MM.1S (cell line): ENCODE measurements around the gene VGLL3.

ENCODE experiments used
- DNase-seq: peaks from one replicate; pipeline ENCODE4 v3.0.0-alpha.2; 2015
- H2AFZ ChIP-seq: fragments of 300-600 bp; sonication (generic); 2 replicates; pipeline ENCODE4 v1.6.0; 2016; ENCODE audit warnings: antibody characterized with exemption, low read length
- H3F3A ChIP-seq: fragments of 300-600 bp; sonication (generic); 2 replicates; pipeline ENCODE4 v1.6.1; 2016; ENCODE audit warnings: mild to moderate bottlenecking, antibody characterized with exemption, low read length, moderate library complexity, mixed read lengths; ENCODE audit not compliant: insufficient read depth
- H3K27ac ChIP-seq: fragments of 300-600 bp; sonication (generic); 2 replicates; pipeline ENCODE4 v1.5.1; 2016; ENCODE audit warnings: mild to moderate bottlenecking, low read length
- H3K27me3 ChIP-seq: fragments of 300-600 bp; sonication (generic); replicated peaks from 2 replicates; pipeline ENCODE4 v1.6.0; 2016; ENCODE audit warnings: low read length; ENCODE audit not compliant: insufficient read depth
- H3K36me3 ChIP-seq: fragments of 300-600 bp; sonication (generic); replicated peaks from 2 replicates; pipeline ENCODE4 v1.6.1; 2016; ENCODE audit warnings: mild to moderate bottlenecking, low read length, mixed read lengths; ENCODE audit not compliant: insufficient read depth
- H3K4me1 ChIP-seq: fragments of 300-600 bp; sonication (generic); 2 replicates; pipeline ENCODE4 v1.6.1; 2016; ENCODE audit warnings: low read length, mixed read lengths
- H3K4me2 ChIP-seq: fragments of 300-600 bp; sonication (generic); 2 replicates; pipeline ENCODE4 v1.6.0; 2016; ENCODE audit warnings: low read depth, low read length
- H3K4me3 ChIP-seq: fragments of 300-600 bp; sonication (generic); 2 replicates; pipeline ENCODE4 v1.5.1; 2016; ENCODE audit warnings: low read length, mixed read lengths
- H3K79me2 ChIP-seq: fragments of 300-600 bp; sonication (generic); 2 replicates; pipeline ENCODE4 v1.6.1; 2016; ENCODE audit warnings: mixed run types, low read length, mixed read lengths
- H3K9ac ChIP-seq: fragments of 300-600 bp; sonication (generic); 2 replicates; pipeline ENCODE4 v1.6.1; 2016; ENCODE audit warnings: low read length, mixed read lengths
- H3K9me2 ChIP-seq: fragments of 300-600 bp; sonication (generic); replicated peaks from 2 replicates; pipeline ENCODE4 v1.6.1; 2016; ENCODE audit warnings: mild to moderate bottlenecking, low read length, mixed read lengths; ENCODE audit not compliant: insufficient read depth
- H3K9me3 ChIP-seq: fragments of 300-600 bp; sonication (generic); replicated peaks from 2 replicates; pipeline ENCODE4 v1.6.1; 2016; ENCODE audit warnings: mild to moderate bottlenecking, low read length, mixed read lengths; ENCODE audit not compliant: insufficient read depth
- H4K20me1 ChIP-seq: fragments of 300-600 bp; sonication (generic); 2 replicates; pipeline ENCODE4 v1.6.1; 2016; ENCODE audit warnings: mild to moderate bottlenecking, low read length, moderate library complexity, mixed read lengths; ENCODE audit not compliant: insufficient read depth
- EZH2 ChIP-seq: fragments of 300-600 bp; sonication (generic); optimal IDR thresholded peaks from 2 replicates; pipeline ENCODE3; 2017; ENCODE audit warnings: low read depth, mild to moderate bottlenecking, antibody characterized with exemption, low read length, mixed read lengths
- EZH2phosphoT487 ChIP-seq: fragments of 300-600 bp; sonication (generic); IDR thresholded peaks from 2 replicates; pipeline ENCODE4 v1.6.1; 2018; ENCODE audit warnings: antibody characterized with exemption, low read length
- TF ChIP-seq, protein P1 (sequence below): fragments of 300-600 bp; sonication (generic); IDR thresholded peaks from 2 replicates; pipeline ENCODE4 v1.5.1; 2016; ENCODE audit warnings: antibody characterized with exemption, low read length, mixed read lengths

The VGLL3 gene

DNA sequence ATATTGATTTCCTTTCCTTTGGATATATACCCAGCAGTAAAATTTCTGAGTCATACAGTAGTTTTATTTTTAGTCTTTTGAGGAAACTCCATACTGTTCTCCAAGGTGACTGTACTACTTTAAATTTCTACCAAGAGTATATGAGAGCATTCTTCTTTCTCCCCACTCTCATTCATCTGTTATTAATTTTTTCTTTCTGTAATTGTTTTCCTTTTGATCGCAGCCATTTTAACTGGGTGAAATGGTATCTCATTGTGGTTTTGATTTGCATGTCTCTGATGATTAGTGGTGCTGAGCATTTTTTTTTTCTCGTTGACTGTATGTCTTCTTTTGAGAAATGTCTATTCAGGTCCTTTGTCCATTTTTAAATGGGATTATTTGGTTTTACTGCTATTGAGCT is 18.3 kb upstream of the VGLL3 start:
- no peak overlapping the region for H3K27ac ChIP-seq
- H4K20me1 ChIP-seq = no peaks in the 10 kb centered on the region
- TF ChIP-seq, protein P1, sequence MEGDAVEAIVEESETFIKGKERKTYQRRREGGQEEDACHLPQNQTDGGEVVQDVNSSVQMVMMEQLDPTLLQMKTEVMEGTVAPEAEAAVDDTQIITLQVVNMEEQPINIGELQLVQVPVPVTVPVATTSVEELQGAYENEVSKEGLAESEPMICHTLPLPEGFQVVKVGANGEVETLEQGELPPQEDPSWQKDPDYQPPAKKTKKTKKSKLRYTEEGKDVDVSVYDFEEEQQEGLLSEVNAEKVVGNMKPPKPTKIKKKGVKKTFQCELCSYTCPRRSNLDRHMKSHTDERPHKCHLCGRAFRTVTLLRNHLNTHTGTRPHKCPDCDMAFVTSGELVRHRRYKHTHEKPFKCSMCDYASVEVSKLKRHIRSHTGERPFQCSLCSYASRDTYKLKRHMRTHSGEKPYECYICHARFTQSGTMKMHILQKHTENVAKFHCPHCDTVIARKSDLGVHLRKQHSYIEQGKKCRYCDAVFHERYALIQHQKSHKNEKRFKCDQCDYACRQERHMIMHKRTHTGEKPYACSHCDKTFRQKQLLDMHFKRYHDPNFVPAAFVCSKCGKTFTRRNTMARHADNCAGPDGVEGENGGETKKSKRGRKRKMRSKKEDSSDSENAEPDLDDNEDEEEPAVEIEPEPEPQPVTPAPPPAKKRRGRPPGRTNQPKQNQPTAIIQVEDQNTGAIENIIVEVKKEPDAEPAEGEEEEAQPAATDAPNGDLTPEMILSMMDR = no peak
- no peak for TF ChIP-seq EZH2
- no peak for TF ChIP-seq EZH2phosphoT487
- H3F3A ChIP-seq = no peaks in the 10 kb centered on the region
- H3K4me2 ChIP-seq = no peak overlapping the region
- DNase-seq = no peak
- H3K9ac ChIP-seq = no peak overlapping the region
- no peak overlapping the region for H3K4me3 ChIP-seq
- no peaks in the 10 kb centered on the region for H3K36me3 ChIP-seq
- H3K79me2 ChIP-seq = no peaks in the 10 kb centered on the region
- no peaks in the 10 kb centered on the region for H3K9me3 ChIP-seq
- no peak overlapping the region for H2AFZ ChIP-seq
- no peaks in the 10 kb centered on the region for H3K27me3 ChIP-seq
- no peaks in the 10 kb centered on the region for H3K4me1 ChIP-seq
- H3K9me2 ChIP-seq = no peaks in the 10 kb centered on the region

DNA sequence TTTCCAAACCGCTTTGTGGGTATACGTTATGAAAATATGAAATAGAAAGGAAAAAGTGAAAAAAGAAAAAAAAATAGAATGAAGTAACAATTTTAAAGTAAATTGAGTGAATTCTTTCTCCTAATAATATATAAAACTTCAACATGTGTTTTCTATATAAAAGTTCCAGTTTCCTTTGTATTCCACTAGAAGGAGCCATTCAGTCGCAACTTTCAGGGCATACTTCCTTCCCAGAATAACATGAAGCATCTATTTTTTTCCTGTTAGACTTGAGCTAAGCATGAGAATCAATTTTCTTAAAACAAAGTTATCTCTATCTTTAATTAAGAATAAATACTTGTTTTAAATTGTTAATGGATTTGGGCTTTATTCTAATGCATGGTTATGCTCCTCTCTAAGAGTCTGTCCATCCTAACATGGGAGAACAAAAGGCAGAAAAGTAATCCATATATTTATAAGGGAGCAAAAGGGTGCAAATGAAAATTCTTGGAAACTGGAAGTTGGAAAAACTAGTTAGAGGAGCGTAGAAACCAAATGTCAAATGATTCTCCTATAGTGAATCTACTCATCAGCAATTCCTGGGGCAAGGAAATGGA is 16.0 kb upstream of the VGLL3 start:
- Histone ChIP-seq H3K27me3 (no peaks in the 10 kb centered on the region), H3K9ac (no peak overlapping the region), H3K4me2 (no peak overlapping the region), H4K20me1 (no peaks in the 10 kb centered on the region), H3K9me2 (no peaks in the 10 kb centered on the region), H3K4me1 (no peaks in the 10 kb centered on the region), H2AFZ (no peak overlapping the region), H3F3A (no peaks in the 10 kb centered on the region), H3K79me2 (no peaks in the 10 kb centered on the region), H3K9me3 (no peaks in the 10 kb centered on the region), H3K36me3 (no peaks in the 10 kb centered on the region), H3K27ac (no peak overlapping the region), H3K4me3 (no peak overlapping the region)
- DNase-seq = no peak
- TF ChIP-seq, protein P1 = no peak
- TF ChIP-seq EZH2phosphoT487 = no peak
- no peak for TF ChIP-seq EZH2

DNA sequence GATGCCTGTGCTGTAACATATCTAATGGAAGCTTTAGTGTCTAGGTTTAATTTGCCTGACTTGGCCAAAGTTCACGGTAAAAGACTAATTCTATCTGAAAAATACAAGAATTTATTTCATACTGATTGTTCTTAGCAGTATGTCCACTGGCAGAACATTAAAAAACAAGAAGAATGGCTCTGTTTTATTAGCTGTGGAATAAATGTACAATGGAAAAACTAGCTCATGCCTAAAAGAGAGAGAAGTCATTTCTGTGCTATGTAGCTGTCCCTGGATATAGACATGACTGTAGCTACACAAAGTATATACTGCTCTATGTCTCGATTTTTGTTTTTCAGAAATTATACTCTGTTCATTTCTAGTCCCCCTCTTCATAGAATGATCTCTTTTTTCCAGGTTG is 13.9 kb upstream of the VGLL3 start:
- Histone ChIP-seq H3K27me3 (no peaks in the 10 kb centered on the region), H3K9me2 (no peaks in the 10 kb centered on the region), H2AFZ (no peak overlapping the region), H3K4me2 (no peak overlapping the region), H3K9me3 (no peaks in the 10 kb centered on the region), H3K79me2 (no peaks in the 10 kb centered on the region), H3F3A (no peaks in the 10 kb centered on the region), H3K27ac (no peak overlapping the region), H3K36me3 (no peaks in the 10 kb centered on the region), H3K4me3 (no peak overlapping the region), H3K4me1 (no peaks in the 10 kb centered on the region), H3K9ac (no peak overlapping the region), H4K20me1 (no peaks in the 10 kb centered on the region)
- no peak for DNase-seq
- TF ChIP-seq, protein P1 = no peak
- TF ChIP-seq EZH2 (no peak), EZH2phosphoT487 (no peak)
